SKM-1 treated with dmso at 0.1 percent for 144 hours (cell line): Measurements from ENCODE around the gene TMEM121B.
"Not testable (repeated sequence)": the region's sequence is repeated elsewhere in the genome, so short reads cannot be mapped to it uniquely, and the experiment has no call there.

ENCODE experiments used
- DNase-seq: peaks from one replicate; lab custom pipeline; 2025; ENCODE audit not compliant: unreplicated experiment; lab: John Stamatoyannopoulos, UW

TMEM121B gene

GRCh38 chr22:17121233-17122195, at the start of gene TMEM121B:
Gene TMEM121B (minus strand): TSS chr22:17121360. CDS start chr22:17121127, 233 bp downstream.
- DNase-seq = peak; percentile 40

DNA sequence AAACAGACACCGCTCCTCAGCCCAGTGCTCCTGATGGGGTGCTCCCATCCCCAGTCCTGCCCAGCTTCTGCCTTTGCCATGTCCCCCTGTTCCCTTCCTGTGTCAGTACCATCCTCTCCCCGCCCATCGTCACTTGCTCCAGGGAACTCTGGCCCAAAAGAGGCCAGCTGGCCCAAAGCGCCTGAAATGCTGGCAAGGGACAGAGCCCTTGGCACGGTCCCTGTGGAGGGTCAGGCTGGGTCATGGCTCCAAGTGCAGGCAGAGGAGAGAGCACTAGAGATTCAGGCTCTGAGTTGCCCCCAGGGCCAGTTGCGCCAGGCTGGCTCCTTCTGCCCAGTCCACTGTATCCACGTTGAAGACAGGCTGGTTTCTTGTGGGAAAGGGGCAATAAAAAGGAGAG, 46.3 kb upstream of the TMEM121B start:
- no peak for DNase-seq

- DNase-seq = peak; percentile 9
These were observed 43.3 kb upstream of the TMEM121B start for GRCh38 chr22:17164392-17165024.

DNA sequence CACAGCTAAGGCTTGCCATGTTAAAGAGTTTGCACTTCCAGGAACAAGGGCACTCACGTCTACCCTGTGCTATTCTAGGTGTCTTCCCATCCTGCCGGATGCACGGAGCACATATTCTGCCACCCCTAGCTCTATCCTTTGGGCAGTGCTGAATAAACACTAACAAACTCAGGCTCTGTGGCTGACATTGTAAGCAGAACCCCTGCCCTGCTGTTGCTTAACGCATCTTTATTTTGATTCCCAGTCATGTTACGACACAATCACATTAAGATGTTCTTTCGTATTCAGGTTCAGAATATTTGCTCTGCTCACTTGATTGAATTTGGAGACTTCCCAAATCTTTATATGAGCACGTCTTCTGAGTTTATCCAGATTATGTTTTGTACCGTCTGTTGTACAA, 41.6 kb upstream of the TMEM121B start:
- no peak for DNase-seq

GRCh38 chr22:17161991-17162390, 40.8 kb upstream of the TMEM121B start:
- DNase-seq = no peak

- DNase-seq = no peak
These were observed 38.4 kb upstream of the TMEM121B start for GRCh38 chr22:17159504-17159951.

DNA sequence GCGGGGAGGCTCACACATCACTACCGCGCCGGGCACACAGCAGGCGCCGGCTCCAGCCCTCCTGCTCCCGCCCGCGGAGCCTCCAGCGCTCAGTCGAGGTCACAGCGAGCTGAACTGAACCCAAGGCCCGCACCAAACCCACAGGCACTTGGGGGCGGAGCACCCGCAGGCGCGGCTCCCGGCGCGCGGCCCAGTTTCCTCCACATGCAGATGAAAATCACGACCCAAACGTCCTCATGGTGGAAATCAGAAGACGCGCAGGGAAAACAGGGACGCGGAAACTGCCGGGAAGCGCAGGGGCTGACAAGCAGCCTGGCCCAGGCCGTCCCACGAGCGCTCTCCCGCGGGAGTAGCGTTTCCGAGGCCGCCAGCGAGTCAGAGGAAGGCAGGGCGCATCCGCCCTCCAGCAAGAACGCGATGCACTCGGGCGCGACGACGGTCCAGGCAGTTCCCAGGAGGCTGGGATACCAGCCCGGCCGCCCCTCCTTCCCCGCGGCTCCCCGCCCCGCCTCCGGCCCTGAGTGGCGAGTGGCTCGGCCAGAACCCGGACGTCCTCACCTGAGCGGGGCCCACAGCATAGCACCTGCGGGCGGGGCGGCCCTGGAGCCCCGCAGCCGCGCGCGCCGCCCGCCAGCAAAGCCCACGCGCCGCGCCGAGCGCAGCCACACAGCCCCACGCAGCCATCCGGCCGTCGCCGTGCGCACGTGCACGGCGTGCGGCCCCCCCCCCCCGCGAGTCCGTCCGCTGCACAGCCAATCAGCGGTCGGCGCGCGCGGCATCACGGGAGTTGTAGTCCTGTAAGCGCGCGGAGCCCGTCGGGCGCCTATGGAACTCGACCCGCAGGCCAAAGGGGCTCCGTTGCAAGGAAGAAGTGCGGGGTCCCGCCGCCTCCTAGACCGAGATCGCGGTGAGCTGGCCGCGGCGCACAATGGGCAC, 37.7 kb upstream of the TMEM121B start, which contains the start of gene HDHD5:
TSS of gene HDHD5 (minus strand) at position 710 of the 936 bp plus-strand sequence. CDS start at position 684, 26 bp downstream.
- DNase-seq = peak; percentile 70

DNA sequence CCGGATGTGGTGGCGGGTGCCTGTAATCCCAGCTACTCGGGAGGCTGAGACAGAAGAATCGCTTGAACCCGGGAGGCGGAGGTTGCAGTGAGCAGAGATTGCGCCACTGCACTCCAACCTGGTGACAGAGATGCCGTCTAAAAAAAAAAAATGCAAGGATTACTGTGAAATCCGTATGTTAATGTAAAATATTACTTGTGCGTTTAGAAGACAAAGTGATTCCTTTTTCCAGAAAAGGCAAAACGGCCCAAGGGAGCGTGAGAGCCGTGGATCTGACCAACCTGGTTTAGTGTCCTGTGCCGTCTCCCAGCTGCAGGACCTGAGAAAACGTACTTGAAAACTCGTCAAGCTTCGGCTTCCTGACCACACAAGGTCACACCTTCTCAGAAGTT, 37.0 kb upstream of the TMEM121B start:
- DNase-seq = no peak

DNA sequence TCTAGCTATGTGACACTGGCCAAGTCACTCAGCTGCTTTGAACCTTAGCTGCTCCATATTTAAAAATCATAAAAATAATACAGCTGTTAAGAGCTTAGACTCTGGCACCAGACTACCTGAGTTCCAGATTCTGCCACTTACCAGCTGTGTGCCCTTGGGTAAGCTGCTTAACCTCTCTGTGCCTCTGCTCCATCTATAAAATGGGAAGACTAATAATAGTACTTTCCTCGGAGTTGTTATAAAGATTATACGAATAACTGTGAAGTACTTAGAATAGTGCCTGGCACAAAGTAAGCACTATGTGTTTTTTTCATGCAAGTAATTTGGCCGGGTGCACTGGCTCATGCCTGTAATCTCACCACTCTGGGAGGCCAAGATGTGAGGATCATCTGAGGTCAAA, 36.6 kb upstream of the TMEM121B start:
- DNase-seq = no peak

DNA sequence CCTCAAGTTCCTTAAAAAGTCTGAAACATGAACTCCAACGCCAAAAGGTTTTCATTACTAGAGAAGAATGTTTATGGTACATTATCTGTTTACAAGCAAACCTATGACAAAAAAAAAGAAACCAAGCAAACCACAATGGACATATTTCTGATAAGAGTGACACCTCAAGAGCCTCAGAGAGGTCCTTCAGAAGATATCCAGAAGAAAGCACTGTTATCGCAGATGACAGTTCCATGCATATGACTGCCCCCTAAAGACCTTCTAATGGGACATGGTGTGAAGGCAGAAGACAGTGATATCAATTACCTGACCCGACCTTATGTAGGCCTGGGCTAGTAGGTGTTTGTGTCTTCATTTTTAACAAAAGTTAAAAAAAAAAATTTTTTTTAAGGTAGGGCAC, 34.8 kb upstream of the TMEM121B start:
- no peak for DNase-seq

DNA sequence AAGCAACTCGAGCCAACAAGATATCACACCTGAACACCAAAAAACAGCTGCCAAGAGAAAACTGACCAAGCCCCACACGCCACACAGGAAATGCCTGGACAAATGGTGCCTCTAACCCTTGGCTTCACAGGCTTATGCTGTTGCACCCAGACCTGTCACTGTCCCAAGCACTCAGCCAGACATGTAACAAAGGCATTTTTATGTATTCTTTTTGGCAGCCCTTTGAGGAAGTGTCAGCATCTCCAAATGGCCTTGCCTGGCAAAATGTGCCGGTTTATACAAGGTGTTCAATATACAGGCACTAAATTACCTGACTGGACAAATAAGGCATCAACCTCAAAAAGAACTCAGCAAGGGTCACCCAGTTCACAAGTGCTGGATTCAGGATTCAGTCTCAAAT, 31.8 kb upstream of the TMEM121B start:
- DNase-seq = no peak

- no peak for DNase-seq
These were observed 31.2 kb upstream of the TMEM121B start for GRCh38 chr22:17152340-17152739.

DNA sequence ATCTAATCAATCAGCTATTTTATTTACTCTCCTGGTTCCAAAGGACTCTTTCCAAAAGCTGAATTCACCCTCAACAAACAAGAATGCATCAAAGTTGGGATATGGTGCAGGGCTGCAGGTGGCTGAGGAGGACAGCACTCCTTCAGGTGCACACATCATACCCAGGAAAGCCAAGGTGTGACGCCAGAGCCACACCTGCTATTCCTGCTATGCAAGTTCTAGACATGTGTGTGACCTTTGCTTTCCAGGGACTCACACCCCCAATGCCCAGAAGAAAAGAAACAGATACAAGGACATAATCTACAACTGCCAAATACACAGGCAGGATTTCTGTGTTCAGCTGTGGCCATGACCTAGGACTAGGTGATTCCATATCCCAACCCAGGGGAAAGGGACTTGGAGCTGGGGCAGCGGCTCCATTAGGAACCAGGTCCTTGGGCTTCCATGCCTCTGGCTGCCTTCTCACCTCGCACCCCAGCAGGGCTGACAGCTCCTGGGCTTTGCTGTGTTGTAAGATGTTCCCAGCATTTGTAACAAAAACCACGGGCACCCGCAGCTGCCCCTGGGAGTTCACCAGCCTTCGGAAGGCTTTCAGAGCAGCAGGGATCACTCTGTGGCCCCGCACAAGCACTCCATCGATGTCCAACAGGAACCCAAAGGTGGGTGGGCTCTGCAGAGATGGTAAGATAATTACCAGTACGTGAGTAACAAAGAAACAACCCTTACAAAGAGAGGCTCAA, 28.1 kb upstream of the TMEM121B start:
- DNase-seq = no peak

GRCh38 chr22:17147458-17147857, 26.3 kb upstream of the TMEM121B start:
- DNase-seq = not testable (repeated sequence)

DNA sequence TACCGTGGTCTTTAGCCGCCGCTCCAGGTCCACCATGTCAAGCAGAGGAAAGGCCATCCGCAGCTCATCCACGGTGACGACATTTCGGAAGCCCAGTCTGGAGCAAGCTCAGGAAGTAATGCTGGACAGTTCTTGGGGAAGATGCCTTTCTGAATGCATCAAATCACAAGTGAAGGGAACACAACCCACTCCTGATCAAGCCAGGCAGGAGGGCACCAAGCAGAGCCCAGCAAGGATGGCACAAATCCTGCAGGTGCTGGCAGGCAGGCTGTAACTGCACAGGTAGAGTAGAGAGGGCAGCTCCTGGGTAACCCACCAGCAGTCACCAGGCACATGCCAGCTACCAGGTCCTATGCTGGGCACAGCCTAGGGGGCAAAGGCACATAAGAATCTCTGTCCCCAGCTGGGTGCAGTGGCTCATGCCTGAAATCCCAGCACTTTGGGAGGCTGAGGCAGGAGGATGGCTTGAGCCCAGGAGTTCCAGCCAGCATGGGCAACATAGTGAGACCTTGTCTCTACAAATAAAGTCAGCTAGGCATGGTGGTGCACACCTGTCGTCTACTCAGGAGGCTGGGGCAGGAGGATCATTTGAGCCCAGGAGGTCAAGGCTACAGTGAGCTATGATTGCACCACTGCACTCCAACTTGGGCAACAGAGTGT, 24.0 kb upstream of the TMEM121B start:
- DNase-seq = no peak

DNA sequence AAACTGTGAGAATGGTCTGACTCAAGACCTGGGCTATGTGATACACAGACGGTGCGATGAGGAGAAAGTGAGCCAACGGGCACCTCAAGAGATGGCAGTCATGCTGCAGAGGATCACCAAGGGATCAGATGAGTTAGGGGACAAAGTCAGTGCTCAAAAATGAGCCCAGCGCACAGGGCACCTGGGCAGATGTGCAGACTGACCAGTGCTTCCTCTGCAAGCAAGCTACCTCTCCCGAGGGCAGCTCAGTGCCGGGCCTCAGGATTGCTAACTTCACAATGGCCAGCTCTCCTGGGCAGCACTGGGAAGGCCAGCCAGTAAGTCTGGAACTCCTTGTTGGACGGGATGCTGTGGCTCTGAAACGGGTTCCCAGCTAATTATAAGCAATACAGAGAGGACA, 22.7 kb upstream of the TMEM121B start:
- no peak for DNase-seq

- DNase-seq = no peak
These were observed 21.9 kb upstream of the TMEM121B start for GRCh38 chr22:17143101-17143500.

DNA sequence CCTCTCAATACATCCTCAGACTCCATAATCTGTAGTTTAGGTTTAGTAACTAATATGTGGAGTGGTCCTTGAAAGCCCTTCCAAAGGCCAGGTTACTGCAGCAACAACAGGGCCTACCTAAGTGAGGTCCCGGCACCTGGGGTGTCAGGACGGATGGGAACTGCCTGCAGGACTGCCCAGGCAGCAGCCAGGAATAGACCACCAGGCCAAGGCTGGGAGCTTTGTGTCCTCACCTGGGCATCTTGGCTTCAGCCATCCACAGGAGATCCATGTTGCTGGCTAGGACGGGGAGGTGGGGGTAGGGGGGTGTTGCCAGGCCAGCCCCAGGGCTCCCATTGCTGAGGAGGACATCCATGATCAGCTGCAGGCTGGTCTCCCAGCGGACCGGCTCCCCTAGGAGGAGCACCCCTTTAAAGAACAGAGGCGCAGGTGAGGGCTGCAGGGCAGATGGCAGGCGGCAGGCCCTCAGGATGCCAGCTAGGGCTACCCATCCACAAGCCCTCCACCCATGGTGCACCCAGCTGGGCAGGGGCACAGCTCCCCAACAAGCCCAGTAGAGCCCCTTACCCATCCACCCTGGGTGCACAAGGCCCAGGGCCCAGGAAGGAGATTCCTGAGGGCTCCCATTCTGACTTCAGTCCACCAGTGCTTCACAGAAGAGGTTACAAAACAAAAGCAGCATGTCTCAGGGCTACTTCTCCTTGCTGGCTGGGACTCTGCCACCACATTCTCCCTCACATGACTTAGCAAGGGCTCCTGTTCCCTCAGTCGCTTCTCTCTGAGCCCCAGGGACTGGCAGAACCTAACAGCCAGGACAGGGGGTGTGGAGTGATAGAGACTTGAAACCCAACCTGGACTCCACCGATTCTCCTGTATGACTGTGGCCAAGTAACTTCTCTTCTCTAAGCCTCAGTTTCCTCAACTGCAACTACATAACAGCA, 19.9 kb upstream of the TMEM121B start:
- no peak for DNase-seq

GRCh38 chr22:17140022-17140421, 18.9 kb upstream of the TMEM121B start:
- DNase-seq = no peak
